Activated T-cell treated with anti-CD3 and anti-CD28 coated beads for 4 hours (primary cell): ENCODE data around the gene CCDC152.

Source experiments
- DNase-seq: peaks from one replicate; pipeline ENCODE4 v3.0.0-alpha.2; 2020

CCDC152 gene

DNA sequence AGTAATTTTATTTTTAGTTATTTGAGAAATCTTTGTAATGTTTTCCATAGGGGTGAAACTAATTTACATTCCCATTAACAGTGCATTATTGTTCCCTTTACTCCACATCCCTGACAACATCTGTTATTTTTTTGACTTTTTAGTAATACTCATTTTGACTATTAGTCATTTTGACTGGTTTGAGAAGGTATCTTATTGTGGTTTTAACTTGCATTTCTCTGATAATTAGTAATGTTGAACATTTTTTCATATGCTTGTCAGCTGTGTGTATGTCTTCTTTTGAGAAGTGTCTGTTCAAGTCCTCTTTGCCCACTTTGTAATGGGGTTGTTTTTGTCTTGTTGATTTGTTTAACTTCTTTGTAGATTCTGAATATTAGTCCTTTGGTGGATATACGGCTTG, 27.5 kb downstream of the CCDC152 start:
- no peak for DNase-seq

DNA sequence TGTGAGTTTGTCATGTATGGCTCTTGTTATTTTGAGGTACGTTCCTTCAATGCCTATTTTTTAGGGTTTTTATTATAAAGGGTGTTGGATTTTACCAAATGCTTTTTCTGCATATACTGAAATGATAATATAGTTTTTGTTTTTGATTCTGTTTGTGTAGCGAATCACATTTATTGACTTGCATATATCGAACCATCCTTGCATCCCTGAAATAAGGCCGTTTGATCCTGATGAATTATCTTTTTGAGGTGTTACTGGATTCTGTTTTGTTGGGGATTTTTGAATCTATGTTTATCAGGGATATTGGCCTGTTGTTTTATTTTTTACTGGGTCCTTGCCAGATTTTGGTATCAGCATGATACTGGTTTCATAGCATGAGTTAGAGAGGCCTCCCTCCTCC, 29.1 kb downstream of the CCDC152 start:
- DNase-seq: no peak

DNA sequence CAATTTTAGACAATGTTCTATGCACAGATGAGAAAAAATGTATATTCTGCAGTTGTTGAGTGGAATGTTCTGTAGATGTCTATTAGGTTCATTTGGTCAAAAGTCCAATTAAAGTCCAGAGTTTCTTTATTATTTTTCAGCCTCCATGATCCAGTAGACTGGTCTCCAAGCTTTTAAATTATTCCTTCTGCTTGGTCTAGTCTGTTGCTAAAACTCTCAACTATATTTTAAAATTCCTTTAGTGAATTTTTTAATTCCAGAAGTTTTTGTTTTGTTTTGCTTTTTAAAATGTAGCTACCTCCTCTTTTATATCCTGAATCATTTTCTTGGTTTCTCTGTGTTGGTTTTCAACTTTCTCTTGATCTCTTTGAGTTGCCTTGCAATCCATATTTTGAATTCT, 30.5 kb downstream of the CCDC152 start:
- no peak for DNase-seq

DNA sequence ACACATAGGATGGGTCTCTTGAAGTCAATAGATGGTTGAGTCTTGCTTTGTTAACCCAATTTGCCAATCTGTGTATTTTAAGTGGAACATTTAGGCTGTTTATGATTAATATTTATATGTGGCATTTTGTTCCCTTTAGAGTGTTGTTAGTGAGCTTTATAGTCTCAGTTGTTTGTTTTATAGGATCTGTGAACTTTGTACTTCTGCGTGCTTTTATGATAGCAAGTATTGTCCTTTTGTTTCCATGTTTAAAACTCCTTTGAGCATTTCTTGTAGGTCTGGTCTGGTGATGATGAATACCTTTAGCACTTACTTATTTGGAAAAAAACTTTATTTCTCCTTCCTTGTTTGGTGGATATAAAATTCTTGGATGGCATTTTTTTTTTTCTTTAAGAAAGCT, 31.2 kb downstream of the CCDC152 start:
- DNase-seq: no peak

DNA sequence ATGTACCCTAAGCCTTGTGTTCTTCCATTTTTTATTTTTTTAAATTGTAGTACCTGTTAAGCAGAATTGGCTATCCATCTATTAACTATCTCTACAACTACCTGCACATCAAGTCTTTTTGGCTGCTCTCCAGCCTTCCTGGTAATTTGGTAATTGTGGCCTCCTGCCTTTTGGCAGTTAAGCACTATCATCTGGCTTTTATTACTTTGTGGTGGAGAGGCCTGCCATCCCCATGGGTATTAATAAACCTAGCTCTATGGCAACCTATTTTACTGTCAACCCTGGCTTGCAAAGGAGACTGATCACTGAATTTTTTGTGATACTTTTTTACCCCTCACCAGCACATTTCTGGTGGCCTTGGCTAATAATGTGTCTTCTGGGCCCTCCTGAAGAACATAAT, 34.5 kb downstream of the CCDC152 start:
- DNase-seq: no peak

DNA sequence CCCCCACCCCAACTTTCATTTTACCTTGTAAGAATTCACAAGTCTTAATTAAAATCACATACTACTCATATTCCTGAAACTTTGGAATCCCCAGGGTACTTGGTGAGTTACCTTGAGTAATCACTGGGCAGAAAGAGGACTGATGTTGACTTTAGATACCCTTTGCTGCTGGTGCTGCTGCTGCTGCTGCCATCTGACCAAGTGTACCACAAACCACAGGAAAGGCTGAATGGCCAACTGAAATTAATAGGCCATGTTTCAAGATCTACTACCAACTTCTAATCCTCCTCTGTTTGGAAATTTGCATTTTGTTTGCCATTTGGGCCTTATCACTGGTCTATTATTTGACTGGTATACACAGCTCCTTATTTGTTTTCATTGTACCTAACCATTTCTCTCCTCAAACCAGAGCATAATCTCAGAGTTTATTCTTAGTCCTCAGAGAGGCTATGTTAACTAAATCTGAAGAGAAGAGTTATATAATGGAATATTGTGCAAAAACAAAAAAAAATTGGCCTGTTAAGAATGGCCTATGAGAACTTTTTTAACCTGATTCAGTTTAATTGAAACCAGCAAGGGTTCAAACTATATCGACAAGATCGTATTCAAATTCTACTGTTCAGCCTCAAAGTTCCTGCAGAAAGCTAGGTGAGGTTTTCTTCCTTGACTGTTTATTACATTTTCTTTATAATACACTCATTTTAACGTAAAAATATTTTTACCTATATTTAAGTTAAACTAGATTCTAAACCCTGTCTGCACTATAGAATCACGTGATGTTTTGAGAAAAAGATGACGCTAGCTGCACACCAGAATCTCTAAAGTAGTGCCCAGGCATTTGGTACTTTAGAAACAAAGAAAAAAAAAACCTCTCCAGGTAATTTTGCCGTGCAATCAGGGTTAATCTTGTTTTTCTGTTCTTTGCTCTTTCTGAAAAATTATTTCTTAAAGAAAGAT, 41.9 kb downstream of the CCDC152 start:
- DNase-seq: no peak

DNA sequence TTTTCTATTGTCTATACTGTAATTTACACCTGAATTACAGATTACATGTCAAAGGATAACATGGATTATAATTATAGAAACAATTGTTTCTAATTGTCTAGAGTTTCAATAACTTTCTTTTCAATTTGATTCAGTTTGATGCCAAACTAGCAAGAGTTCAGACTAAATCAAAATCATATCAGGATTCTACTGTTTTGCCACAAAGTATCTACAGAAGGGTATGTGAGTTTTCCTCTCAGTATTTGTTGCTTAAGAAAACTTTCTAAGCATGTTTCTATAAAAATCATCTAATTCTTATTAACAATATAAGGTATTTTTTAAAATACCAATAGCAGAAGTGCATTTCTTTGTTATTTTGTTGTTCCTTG, 42.6 kb downstream of the CCDC152 start:
- DNase-seq: no peak

DNA sequence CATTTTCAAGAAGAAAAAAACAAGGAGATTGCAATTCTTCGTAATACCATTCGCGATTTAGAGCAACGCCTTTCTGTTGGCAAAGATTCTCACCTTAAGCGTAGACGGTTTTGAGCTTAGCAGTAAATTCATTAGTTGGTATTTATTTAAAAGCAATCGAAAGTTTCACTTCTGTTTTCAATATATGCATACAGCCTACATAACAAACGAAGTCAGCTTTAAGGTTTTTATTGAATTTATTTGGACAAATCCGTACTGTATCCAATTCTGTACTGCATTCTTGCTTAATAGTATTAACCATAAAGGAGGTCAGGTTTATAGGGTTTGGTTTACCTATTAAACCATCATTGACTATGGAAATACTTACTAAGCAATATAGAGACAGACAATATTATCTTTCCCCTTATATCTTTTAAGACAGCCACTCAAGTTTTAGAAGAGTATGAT, 43.1 kb downstream of the CCDC152 start:
- DNase-seq: no peak

DNA sequence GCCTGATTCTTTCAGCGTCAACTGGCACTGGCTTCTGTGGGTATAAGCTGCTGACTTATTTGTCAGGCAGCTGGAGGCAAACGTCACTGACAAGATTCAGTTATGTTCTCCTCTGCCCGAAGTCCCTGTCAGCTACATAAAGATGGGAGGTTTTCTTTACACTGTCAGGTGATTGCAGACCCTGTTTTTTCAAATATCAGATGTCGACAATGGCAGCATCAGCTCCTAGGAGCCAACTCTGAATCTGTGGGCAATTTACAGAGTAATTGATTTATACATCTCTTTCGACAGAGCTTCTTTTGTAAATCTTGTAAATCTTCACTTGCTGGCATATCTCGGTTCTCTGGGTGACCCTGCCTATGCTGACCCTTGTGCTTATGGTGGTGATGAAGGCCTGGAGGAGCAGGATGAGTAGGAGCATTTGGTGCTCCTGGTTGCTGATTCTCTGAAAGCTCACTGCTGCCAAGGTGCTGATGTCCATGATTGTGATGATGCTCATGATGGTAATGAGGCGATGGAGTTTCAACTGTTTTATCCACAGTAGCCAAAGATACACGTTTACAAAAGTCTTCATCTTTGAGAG, 44.2 kb downstream of the CCDC152 start:
- DNase-seq: no peak

DNA sequence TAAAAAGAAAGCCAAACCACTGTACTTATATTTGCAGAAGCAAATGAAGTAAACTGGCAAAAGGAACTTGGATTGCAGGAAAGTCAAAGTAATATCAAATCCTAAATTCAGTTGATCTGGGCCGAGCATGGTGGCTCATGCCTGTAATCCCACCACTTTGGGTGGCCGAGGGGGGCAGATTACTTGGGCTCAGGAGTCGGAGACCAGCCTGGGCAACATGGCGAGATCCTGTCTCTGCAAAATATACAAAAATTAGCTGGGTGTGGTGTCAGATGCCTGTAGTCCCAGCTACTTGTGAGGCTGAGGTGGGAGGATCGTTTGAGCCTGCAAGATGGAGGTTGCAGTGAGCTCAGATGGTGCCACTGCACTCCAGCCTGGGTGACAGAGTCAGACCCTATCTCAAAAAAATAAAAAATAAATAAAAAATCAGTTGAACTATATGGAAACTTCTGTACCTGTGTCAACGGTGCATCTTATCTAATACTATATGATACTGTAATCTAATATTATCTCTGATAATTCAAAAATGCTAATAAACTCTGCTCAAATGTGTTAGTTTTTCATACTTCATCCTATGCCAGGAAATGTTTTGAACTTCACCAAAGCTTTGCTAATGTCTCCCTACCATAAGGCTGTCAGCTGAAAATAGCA, 45.0 kb downstream of the CCDC152 start:
- DNase-seq: no peak

DNA sequence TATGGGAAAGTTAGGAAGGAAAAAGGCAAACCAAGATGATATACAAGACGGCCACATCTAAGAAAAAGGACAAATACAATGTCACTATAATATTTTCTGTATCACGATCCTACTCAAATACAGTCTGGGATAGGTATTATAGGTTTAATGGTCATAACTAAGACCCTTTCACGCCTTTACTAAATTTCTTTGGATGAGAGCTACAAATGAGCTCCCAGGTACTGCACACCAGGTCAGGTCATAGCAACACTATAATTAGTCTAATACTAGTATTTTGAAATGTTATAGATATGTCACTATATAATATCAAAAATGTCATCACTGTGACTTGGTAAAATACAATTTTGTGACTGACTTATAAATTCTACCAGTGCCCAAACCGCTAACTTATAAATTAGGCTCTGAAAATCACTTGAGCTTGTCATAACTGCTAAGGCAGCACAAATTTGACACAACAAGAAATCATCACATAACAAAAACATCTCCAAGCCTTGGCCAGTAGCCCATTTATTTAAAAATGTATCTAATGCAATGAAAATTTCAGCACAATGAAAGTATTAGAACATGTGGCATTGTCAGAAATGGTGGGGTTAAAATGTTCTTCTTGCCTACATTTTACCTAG, 48.2 kb downstream of the CCDC152 start:
- no peak for DNase-seq

DNA sequence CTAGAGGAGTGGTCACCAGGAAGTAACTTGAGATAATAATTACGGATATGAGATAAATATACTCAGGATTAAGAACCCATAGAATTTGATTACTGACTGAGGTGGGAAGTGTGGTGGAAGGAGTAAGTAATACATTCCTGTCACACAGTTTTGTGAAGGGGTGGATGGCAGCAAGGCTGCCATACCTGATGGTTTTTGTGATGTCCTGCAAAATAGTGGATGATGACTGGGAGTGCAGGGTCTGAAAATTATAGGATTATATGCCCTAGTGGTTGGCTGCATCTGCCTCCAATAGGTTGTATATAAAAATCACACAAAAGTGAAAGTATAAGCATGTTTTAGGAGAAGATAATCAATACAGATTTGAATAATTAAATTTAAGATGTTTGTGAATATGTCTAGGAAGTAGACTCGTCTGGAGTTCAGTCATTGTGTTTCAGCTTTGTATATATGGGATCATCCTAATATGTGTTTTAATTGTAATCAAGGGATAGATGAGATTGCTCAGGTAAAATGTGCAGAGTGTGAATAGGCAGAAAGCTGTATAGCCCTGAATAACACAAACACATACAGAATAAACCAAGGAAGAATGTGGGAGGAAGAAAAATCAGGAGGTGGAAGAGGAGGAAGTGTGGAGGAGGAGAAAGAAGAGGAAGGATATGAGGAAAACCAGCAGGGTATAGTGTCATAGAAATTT, 49.5 kb downstream of the CCDC152 start:
- DNase-seq: no peak

DNA sequence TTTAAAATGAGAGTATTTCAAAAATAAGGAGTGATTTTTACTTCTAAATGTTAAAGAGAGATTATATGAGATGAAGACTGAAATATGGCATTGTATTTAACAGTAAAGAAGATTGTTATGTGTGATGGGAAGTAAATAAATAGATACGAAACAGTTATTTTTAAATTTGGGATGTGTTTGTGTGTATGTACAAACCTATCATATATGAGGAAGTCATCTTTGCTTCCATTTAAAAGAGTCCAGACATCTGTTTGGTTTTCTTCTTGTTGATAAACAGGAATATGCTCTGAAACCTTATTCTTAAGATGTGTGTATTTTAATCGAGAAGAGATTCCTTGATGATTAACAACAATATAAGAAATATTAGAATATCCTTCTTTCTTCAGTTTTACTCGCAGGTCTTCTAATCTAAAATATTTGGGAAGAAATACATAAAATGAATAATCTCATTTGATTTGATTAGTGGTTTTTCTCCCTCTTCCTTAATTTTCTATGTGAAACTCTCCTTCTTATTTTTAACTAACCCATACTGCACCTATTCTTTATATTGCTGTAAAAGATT, 50.2 kb downstream of the CCDC152 start:
- DNase-seq: no peak

DNA sequence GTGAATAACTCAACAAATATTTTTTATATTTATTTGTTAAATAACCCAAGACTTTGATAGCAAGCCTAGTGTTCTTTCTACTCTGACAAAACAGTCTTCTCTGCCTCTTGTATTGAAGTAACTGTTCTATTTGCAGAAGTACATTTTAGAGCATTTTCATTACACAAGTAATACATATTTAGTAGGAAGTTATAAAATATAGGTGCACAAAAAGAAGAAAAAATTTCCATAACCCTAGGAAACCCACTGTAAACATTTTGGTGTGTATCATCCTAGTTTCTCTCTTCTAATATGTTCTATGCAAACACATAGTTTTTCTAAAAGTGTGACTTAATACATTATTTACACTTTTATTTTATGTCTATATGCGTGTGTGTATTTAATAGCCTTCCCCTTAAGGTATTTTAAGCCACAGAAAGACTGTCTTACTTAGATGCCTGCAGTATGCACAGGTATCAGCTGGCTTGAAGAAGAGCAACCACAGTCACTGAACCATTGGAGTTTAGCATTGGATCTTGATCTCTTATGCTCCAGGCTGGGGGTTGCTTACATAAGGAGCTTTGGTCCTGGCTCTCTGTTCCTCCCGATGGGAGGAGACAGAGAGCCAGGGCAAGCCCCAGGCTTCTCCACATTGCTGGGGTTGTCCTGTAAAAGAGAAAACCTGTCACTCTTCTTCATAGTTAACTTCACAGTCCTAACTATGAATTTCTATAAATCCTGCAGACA, 51.3 kb downstream of the CCDC152 start:
- no peak for DNase-seq

DNA sequence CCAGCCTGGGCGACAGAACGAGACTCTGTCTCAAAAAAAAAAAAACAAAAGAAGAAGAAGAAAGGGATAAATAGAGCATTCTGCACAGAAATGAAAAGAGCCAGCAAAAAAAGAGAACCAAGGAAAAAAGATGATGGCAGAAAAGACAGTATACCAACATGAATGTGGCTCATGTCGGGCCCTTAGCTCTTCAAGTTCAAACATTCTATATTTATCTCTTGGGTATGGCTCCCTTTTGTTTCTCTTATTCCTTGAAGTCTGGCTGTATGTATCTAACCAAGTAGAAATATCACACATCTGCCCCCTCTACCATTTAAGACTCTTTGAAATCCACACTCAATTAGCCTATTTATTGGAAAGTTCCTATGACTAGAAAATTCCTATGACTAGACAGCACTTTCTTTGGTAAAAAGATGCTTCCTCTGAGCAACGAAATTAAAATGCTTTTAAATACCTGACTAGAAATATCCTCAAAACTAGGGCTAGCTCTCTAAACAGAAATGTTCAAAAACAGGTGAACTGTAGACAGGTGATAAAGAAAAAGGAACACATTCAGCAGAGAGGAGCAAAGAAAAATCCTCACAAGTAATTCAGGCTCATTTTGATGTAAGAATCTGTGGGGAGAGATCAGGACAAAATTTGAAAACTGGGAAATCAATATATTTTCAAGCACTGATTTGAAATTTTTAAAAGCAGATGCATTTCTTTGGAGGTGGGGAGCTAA, 52.4 kb downstream of the CCDC152 start:
- no peak for DNase-seq

DNA sequence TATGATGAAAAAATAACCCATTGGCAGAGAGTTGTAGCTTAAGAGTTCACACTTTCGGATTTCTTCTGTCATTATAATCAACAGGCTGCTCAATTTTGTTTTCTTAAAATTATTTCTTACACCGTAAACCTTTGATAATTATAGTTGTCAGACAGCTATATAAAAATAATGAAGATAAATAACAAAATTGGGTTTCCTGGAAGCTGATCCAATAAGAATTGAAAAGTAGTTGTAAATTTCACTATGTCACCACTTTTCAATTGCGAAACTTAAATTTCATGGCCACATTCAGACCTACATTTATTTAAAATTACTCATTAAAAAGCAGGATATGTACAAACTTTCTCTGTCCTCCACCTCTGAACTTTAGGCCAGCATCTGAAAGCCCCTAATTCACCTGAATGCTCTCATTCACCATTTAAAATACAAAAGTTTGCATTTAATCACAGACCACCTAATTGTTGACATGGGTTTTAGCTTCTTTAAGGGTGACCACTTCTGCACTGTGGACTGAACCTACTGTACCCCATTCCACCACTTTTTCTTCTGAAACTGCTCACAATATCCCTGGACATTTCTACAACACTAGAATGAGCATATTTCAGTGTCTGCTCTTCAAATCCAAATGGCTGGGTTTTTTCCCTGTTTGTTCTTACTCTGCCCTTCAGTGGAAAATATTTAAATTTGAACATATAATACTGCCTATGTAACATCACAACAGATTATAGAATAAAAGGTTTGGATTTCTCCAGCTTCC, 54.4 kb downstream of the CCDC152 start:
- no peak for DNase-seq

DNA sequence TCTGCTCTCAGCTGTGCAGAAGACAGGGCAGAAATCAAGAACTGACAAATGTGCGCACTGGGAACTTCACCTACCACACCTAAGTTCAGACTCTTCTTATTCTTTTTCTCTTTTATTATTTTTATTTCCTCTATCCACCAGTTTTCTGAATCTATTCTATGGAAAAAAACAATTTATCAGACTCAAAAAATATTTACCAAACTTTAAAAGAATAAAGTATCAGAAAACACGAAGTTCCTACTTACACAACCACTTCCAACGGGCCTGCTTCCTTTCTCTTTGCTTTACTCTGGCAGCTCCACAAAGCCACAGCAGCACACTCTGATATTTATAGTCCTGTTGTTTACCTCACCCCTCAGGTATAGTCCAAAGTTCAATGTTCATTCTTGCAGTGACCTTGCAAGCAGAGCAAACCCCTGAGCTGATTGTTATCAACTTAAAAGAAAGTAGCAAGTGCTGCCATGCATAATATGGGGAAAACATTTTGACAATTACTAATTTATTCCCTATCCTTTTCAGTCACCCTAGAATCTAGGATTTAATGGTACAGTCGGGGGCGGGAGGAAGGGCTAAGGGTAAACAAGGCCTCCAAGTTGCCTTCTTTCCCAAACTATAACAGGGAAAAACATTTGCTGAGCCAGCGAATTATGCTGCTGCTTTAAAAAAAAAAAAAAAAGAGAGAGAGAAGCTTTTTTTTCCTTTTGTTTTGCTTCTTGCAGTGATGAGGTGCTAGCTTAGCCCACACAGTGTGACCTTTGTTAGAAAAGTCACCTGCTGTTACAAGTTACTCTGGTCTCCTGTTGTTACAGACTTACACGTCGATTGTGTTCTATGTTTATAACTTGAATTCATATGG, 55.2 kb downstream of the CCDC152 start, which contains the start of gene SELENOP:
TSS of gene SELENOP (minus strand) at position 302 of the 856 bp plus-strand sequence. CDS start 3,539 bp downstream, outside the sequence.
- no peak for DNase-seq

DNA sequence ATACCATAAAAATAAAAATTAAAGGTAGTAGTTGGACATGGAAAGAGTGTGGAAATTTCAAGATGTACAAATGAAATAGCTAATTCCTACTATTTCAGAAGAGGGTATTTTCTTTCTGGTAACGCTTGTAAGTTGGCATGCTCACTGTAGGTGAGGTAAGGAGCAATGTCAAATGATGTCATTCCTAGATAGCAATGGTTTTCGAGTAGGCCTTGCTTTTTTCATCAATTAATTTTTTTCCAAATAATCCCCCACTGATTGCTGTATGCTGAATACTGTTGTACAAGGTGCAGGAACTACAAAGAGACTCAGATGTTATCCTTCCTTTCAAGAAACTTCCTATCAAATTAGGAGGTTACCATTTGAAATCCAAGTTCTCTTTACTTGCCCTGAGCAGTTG, 56.0 kb downstream of the CCDC152 start:
- DNase-seq: no peak

DNA sequence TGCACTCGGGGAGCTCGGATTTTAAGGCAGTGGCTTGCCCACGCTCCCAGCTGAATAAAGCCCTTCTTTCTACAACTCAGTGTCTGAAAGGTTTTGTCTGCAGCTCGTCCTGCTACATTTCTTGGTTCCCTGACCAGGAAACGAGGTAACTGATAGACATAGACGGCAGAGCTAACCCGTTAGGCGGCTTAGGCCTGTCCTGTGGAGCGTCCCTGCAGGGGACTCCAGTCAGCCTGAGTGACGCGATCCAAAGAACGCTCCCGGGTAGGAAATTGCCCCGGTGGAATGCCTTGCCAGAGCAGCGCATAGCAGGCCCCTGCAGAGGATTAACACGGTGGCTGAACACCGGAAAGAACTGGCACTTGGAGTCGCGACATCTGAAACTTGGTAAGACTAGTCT, 56.9 kb downstream of the CCDC152 start:
- no peak for DNase-seq
